Measurements from ENCODE around the gene TNFAIP8. TPM values are rescaled to one million over a fixed set of nuclear protein-coding genes. Genes with fewer than 3 reads are reported as not detected.

Gene TNFAIP8
- total and polyA plus RNA-seq, 4 experiments from 2014 or later, result 167 to 423 (median 226) TPM

DNA sequence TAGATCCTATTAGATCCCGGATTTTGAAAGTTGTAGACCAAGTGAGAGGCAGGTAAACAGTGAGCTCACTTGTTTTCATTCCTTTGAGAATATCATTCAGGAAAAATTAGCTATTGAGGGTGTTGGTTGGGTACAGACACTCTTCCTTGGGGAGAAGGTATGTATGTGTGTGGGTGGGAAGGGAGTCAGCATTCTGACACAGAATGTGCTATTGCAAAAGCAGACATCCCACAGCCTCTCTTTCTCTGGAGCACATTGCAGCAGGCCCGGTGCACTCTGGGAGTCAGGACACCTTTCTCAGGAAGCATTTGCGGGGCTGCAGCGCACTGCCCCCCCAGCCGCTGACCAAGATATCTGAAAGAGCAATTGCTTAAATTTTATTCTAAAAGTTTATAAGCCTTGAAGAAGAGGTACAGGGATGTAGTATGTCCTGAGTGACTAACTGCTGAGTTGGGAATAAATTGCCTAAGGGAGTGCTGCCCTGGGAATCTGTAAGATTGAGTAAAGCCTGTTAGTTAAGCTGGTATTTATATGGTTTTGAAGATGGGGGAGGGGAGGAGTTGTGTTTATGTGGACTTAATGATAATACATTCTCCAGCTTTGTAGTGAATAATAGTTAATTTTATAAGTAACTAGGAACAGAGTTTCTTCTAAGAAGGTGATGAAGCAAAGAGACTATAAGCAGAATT lies 5.2 kb downstream of the TNFAIP8 start:
- no peaks in the 10 kb centered on the region for H3K27me3 Mint-ChIP-seq
- ChIA-PET POLR2A (ENCODE audit: partially characterized antibody) (interaction anchor here (1.1 to 23.0 kb wide), 8 partner anchors 7 to 87 kb away, joined by 3 to 727 read pairs (median 6); no protein-coding TSS in a partner anchor), CTCF (ENCODE audit: partially characterized antibody) (interaction anchor here (0.7 to 6.5 kb wide), 17 partner anchors 9 to 93 kb away, joined by 3 to 64 read pairs (median 3); no protein-coding TSS in a partner anchor)
- Histone ChIP-seq H3K4me3 (ENCODE audit: low read length in 2 of 2) (no peak overlapping the region), H3K27ac (ENCODE audit: low read depth, low read length) (peak overlapping the region; percentile 11), H3K27me3 (ENCODE audit: insufficient read depth, low read length) (no peaks in the 10 kb centered on the region), H3K4me1 (ENCODE audit: insufficient read depth, low read length) (peaks cover 98% of the 10 kb centered on the region), H3K36me3 (ENCODE audit: insufficient read depth, low read length) (no peaks in the 10 kb centered on the region), H3K9me3 (ENCODE audit: control insufficient read depth in 1 of 2, low read length in 2 of 2) (no peaks in the 10 kb centered on the region)
- peak overlapping the region; percentile 86 to 97 (median 93) for H3K27ac Mint-ChIP-seq
- H3K36me3 Mint-ChIP-seq, result peaks cover 15 to 54% of the 10 kb centered on the region in 2 donors
- DNase-seq, result no peak
- intact Hi-C loops (cut with micrococcal nuclease), result loop anchor here (1.0 kb wide), 1 partner anchor 7 kb away; no protein-coding TSS in a partner anchor
- peak overlapping the region in 7 of 8 donors; percentile 43 to 92 (median 47) for H3K4me3 Mint-ChIP-seq
- peaks cover 0 to 2% (median 0%) of the 10 kb centered on the region in 8 donors for H3K9me3 Mint-ChIP-seq
- H3K4me1 Mint-ChIP-seq, result peaks cover 86 to 98% (median 93%) of the 10 kb centered on the region in 4 donors

DNA sequence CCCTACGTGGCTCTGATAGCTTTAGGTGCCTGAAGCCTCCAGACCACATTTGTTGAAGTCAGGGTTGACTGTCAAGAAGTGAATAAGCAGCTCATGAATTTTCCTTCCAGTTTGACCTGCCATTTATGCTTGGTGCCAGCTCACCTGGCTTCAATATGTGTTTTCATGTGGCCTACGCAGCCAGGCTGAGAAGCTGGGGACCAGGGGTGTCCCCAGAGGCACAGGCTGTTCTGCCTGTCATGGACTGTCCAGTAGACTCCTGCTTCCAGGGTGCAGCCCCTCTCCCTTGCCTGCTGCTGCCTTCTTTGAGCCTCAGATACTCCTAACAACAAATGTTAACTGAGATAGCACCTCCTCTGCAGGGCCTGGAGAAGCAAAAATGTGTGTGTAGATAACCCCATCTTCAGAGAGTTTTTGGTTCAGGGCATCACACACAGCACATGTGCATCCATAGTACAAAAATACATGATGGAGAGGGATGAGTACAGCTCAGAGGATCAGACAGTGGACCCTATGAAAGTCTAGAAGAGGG lies 5.8 kb downstream of the TNFAIP8 start:
- Mint-ChIP-seq H3K9me3 (peaks cover 0 to 2% (median 0%) of the 10 kb centered on the region in 8 donors), H3K36me3 (peaks cover 15 to 54% of the 10 kb centered on the region in 2 donors), H3K4me3 (peak overlapping the region in 7 of 8 donors; percentile 4 to 80 (median 23)), H3K27me3 (no peaks in the 10 kb centered on the region), H3K4me1 (peaks cover 88 to 98% (median 94%) of the 10 kb centered on the region in 4 donors), H3K27ac (peak overlapping the region; percentile 18 to 89 (median 80))
- Histone ChIP-seq H3K27ac (ENCODE audit: low read depth, low read length) (no peak overlapping the region), H3K4me3 (ENCODE audit: low read length in 2 of 2) (no peak overlapping the region), H3K4me1 (ENCODE audit: insufficient read depth, low read length) (peaks cover 98% of the 10 kb centered on the region), H3K36me3 (ENCODE audit: insufficient read depth, low read length) (no peaks in the 10 kb centered on the region), H3K9me3 (ENCODE audit: control insufficient read depth in 1 of 2, low read length in 2 of 2) (no peaks in the 10 kb centered on the region), H3K27me3 (ENCODE audit: insufficient read depth, low read length) (no peaks in the 10 kb centered on the region)
- POLR2A ChIA-PET (ENCODE audit: partially characterized antibody), result interaction anchor here (1.1 to 23.0 kb wide), 8 partner anchors 8 to 88 kb away, joined by 3 to 727 read pairs (median 6); no protein-coding TSS in a partner anchor
- no peak for DNase-seq
- intact Hi-C loops (cut with micrococcal nuclease), result no loop called here
- CTCF ChIA-PET (ENCODE audit: partially characterized antibody), result interaction anchor here (0.7 to 6.5 kb wide), 11 partner anchors 8 to 92 kb away, joined by 3 to 64 read pairs (median 5); no protein-coding TSS in a partner anchor

DNA sequence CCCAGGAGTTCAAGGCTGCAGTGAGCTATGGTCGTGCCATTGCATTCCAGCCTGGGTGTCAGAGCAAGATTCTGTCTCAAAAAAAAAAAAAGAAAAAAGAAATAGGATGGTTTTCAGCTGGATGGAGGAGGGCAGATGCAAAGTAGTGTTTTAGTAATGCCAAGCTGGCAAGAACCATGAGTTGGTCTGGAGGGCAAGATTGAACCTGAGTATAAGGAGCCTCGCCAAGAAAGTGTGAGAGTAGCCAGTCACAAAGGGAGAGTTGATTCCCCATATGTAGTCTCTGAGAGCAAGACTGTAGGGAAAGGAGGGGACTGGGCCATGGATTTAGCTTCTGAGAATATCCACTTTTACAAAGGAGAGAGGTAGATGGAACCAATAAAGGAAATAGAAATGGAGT lies 6.9 kb downstream of the TNFAIP8 start:
- H3K9me3 ChIP-seq (ENCODE audit: control insufficient read depth in 1 of 2, low read length in 2 of 2), result no peaks in the 10 kb centered on the region
- Mint-ChIP-seq H3K27ac (peak overlapping the region; percentile 47 to 89 (median 85)), H3K36me3 (peaks cover 15 to 54% of the 10 kb centered on the region in 2 donors), H3K4me1 (peaks cover 86 to 98% (median 93%) of the 10 kb centered on the region in 4 donors), H3K9me3 (peaks cover 0 to 2% (median 0%) of the 10 kb centered on the region in 8 donors), H3K4me3 (peak overlapping the region in 7 of 8 donors; percentile 3 to 80 (median 50)), H3K27me3 (no peaks in the 10 kb centered on the region)
- no peak overlapping the region for H3K4me3 ChIP-seq (ENCODE audit: low read length in 2 of 2)
- no peaks in the 10 kb centered on the region for H3K36me3 ChIP-seq (ENCODE audit: insufficient read depth, low read length)
- CTCF ChIA-PET (ENCODE audit: partially characterized antibody), result interaction anchor here (0.9 to 4.8 kb wide), 7 partner anchors 10 to 95 kb away, joined by 4 to 30 read pairs (median 6); no protein-coding TSS in a partner anchor
- peaks cover 98% of the 10 kb centered on the region for H3K4me1 ChIP-seq (ENCODE audit: insufficient read depth, low read length)
- H3K27me3 ChIP-seq (ENCODE audit: insufficient read depth, low read length), result no peaks in the 10 kb centered on the region
- POLR2A ChIA-PET (ENCODE audit: partially characterized antibody), result interaction anchor here (1.8 to 23.0 kb wide), 2 partner anchors 9 to 26 kb away, joined by 6 to 727 read pairs; no protein-coding TSS in a partner anchor
- DNase-seq, result no peak
- intact Hi-C loops (cut with micrococcal nuclease), result no loop called here
- H3K27ac ChIP-seq (ENCODE audit: low read depth, low read length), result no peak overlapping the region

DNA sequence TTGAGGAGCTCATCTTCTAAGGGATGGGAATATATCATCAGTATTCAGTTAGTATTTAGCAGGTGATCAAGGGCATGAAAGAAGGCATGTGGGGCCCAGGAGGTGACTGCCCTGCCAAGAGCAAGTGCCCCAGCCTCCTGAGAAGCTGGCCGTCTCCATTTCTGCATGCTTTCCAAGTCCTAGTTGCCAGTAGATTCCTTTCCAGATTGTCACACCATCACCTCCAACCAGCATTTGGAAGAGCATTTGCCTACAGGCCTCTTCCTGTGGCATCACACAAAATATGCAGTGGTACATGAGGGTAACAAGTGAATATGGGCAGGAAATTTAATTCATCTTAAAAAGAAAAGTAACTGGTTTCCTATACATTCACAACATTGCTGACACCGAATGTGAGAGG lies 7.5 kb downstream of the TNFAIP8 start:
- no peak for DNase-seq
- Mint-ChIP-seq H3K4me3 (peak overlapping the region in 5 of 8 donors; percentile 3 to 80 (median 68)), H3K9me3 (peaks cover 0 to 2% (median 0%) of the 10 kb centered on the region in 8 donors), H3K27ac (peak overlapping the region; percentile 47 to 89 (median 85)), H3K4me1 (peaks cover 87 to 98% (median 93%) of the 10 kb centered on the region in 4 donors), H3K36me3 (peaks cover 15 to 55% of the 10 kb centered on the region in 2 donors), H3K27me3 (no peaks in the 10 kb centered on the region)
- Histone ChIP-seq H3K4me1 (ENCODE audit: insufficient read depth, low read length) (peaks cover 98% of the 10 kb centered on the region), H3K36me3 (ENCODE audit: insufficient read depth, low read length) (no peaks in the 10 kb centered on the region), H3K4me3 (ENCODE audit: low read length in 2 of 2) (no peak overlapping the region), H3K9me3 (ENCODE audit: control insufficient read depth in 1 of 2, low read length in 2 of 2) (no peaks in the 10 kb centered on the region), H3K27me3 (ENCODE audit: insufficient read depth, low read length) (no peaks in the 10 kb centered on the region), H3K27ac (ENCODE audit: low read depth, low read length) (no peak overlapping the region)
- CTCF ChIA-PET (ENCODE audit: partially characterized antibody), result interaction anchor here (0.9 to 4.8 kb wide), 6 partner anchors 9 to 95 kb away, joined by 4 to 30 read pairs (median 6); no protein-coding TSS in a partner anchor
- intact Hi-C loops (cut with micrococcal nuclease), result no loop called here
- POLR2A ChIA-PET (ENCODE audit: partially characterized antibody), result interaction anchor here (0.8 to 23.0 kb wide), 4 partner anchors 8 to 41 kb away, joined by 3 to 727 read pairs (median 38); partner anchors contain the start of gene TNFAIP8

DNA sequence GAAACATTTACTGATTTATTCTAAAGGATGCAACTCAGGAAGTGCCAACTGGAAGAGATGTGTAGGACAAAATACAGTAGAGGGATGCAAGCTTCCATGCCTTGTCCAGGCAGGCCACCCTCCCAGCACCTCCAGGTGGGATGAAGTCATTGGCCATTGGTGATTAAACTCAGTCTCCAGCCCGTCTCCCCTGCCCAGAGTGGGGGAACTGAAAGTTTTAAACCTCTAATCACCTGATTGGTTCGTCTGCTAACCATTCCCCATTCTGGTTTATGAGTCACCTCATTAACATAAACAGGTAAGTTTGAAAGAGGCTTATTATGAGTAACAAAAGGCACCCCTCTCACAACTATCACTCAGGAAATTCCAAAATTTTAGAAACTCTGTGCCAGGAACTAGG lies 8.1 kb downstream of the TNFAIP8 start:
- intact Hi-C loops (cut with micrococcal nuclease), result no loop called here
- Histone ChIP-seq H3K36me3 (ENCODE audit: insufficient read depth, low read length) (no peaks in the 10 kb centered on the region), H3K4me3 (ENCODE audit: low read length in 2 of 2) (no peak overlapping the region), H3K9me3 (ENCODE audit: control insufficient read depth in 1 of 2, low read length in 2 of 2) (no peaks in the 10 kb centered on the region), H3K27ac (ENCODE audit: low read depth, low read length) (peak overlapping the region; percentile 37), H3K27me3 (ENCODE audit: insufficient read depth, low read length) (no peaks in the 10 kb centered on the region), H3K4me1 (ENCODE audit: insufficient read depth, low read length) (peaks cover 98% of the 10 kb centered on the region)
- peak overlapping the region; percentile 47 to 89 (median 85) for H3K27ac Mint-ChIP-seq
- H3K27me3 Mint-ChIP-seq, result no peaks in the 10 kb centered on the region
- peaks cover 0 to 2% (median 0%) of the 10 kb centered on the region in 8 donors for H3K9me3 Mint-ChIP-seq
- CTCF ChIA-PET (ENCODE audit: partially characterized antibody), result interaction anchor here (0.7 to 3.7 kb wide), 8 partner anchors 9 to 96 kb away, joined by 3 to 18 read pairs (median 5); no protein-coding TSS in a partner anchor
- POLR2A ChIA-PET (ENCODE audit: partially characterized antibody), result interaction anchor here (0.8 to 23.0 kb wide), 4 partner anchors 8 to 41 kb away, joined by 3 to 727 read pairs (median 38); partner anchors contain the start of gene TNFAIP8
- peaks cover 15 to 56% of the 10 kb centered on the region in 2 donors for H3K36me3 Mint-ChIP-seq
- no peak for DNase-seq
- H3K4me1 Mint-ChIP-seq, result peaks cover 86 to 98% (median 92%) of the 10 kb centered on the region in 4 donors
- H3K4me3 Mint-ChIP-seq, result peak overlapping the region in 5 of 8 donors; percentile 7 to 68 (median 33)

DNA sequence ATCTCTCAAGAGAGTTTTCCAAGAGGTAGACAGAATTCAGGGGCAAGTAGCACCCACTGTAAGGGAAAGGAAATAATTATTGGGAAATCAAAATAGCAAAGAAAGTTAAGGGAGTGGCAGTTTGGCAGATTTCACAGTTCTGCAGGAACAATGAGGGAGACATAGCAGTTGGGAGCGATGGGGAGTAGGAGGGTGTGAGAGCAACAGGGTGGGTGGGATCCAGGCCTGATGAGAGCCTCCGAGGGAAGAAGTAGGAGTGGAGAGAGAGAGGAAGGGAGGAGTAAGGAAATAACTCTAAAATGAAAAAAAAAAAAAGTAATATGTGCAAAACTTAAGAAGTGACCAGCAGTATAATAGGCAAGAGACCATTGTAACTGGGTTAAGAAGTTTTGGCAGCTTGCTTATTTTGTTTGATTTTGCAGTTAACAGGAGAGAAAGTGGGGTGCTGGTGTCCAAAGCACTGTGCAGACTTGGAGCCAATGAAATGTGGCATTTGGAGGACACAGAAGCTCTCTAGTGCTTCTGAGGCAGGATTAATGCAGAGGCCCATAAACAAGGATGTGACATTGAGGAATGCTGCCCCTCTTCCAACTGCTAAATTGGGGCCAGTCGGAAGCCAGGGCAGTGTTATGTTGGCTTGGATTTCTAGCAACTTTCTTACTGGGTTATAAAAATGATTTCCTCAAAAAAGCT lies 10.2 kb downstream of the TNFAIP8 start:
- H3K27ac Mint-ChIP-seq, result peak overlapping the region; percentile 69 to 90 (median 86)
- H3K9me3 ChIP-seq (ENCODE audit: control insufficient read depth in 1 of 2, low read length in 2 of 2), result no peaks in the 10 kb centered on the region

More for the DNA sequence above, 10.2 kb downstream of the TNFAIP8 start:
- no peak for DNase-seq
- Mint-ChIP-seq H3K4me3 (peak overlapping the region in 7 of 8 donors; percentile 47 to 83 (median 67)), H3K4me1 (peaks cover 76 to 97% (median 88%) of the 10 kb centered on the region in 4 donors), H3K9me3 (peaks cover 0 to 2% (median 0%) of the 10 kb centered on the region in 8 donors), H3K36me3 (peaks cover 15 to 55% of the 10 kb centered on the region in 2 donors), H3K27me3 (no peaks in the 10 kb centered on the region)
- H3K36me3 ChIP-seq (ENCODE audit: insufficient read depth, low read length), result no peaks in the 10 kb centered on the region
- no peaks in the 10 kb centered on the region for H3K27me3 ChIP-seq (ENCODE audit: insufficient read depth, low read length)
- intact Hi-C loops (cut with micrococcal nuclease), result no loop called here
- peak overlapping the region in 1 of 2 donors; percentile 1 for H3K4me3 ChIP-seq (ENCODE audit: low read length in 2 of 2)
- ChIA-PET POLR2A (ENCODE audit: partially characterized antibody) (interaction anchor here (0.6 to 23.0 kb wide), 10 partner anchors 10 to 376 kb away, joined by 3 to 727 read pairs (median 4); partner anchors contain the start of genes DMXL1 and TNFAIP8), CTCF (ENCODE audit: partially characterized antibody) (interaction anchor here (0.7 to 3.7 kb wide), 8 partner anchors 8 to 109 kb away, joined by 3 to 18 read pairs (median 4); no protein-coding TSS in a partner anchor)
- peaks cover 98% of the 10 kb centered on the region for H3K4me1 ChIP-seq (ENCODE audit: insufficient read depth, low read length)
- H3K27ac ChIP-seq (ENCODE audit: low read depth, low read length), result peak overlapping the region; percentile 62
